ENCODE measurements around the gene BLOC1S1. TPM values are rescaled to one million over a fixed set of nuclear protein-coding genes. Genes with fewer than 3 reads are reported as not detected.

Gene BLOC1S1
- total RNA-seq, 1 donor from 2014 or later: 109 TPM

GRCh38 chr12:55698965-55699364, 16.9 kb upstream of the BLOC1S1 start:
- Histone ChIP-seq H3K4me1 (peaks cover 48% of the 10 kb centered on the region), H3K36me3 (peaks cover 57% of the 10 kb centered on the region)

GRCh38 chr12:55699471-55700055, 16.3 kb upstream of the BLOC1S1 start:
- no peaks in the 10 kb centered on the region for H3K27me3 ChIP-seq (ENCODE audit: low read depth)
- H3K36me3 ChIP-seq: peaks cover 51% of the 10 kb centered on the region
- H3K9me3 ChIP-seq (replicated peaks): no peaks in the 10 kb centered on the region
- peaks cover 53% of the 10 kb centered on the region for H3K4me1 ChIP-seq
- TF ChIP-seq, protein P1, sequence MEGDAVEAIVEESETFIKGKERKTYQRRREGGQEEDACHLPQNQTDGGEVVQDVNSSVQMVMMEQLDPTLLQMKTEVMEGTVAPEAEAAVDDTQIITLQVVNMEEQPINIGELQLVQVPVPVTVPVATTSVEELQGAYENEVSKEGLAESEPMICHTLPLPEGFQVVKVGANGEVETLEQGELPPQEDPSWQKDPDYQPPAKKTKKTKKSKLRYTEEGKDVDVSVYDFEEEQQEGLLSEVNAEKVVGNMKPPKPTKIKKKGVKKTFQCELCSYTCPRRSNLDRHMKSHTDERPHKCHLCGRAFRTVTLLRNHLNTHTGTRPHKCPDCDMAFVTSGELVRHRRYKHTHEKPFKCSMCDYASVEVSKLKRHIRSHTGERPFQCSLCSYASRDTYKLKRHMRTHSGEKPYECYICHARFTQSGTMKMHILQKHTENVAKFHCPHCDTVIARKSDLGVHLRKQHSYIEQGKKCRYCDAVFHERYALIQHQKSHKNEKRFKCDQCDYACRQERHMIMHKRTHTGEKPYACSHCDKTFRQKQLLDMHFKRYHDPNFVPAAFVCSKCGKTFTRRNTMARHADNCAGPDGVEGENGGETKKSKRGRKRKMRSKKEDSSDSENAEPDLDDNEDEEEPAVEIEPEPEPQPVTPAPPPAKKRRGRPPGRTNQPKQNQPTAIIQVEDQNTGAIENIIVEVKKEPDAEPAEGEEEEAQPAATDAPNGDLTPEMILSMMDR (IDR thresholded peaks at IDR 0.05; ENCODE audit: borderline replicate concordance): no peak
- H3K27ac ChIP-seq (replicated peaks): peak overlapping the region; percentile 60
- no peak for DNase-seq
- no peak overlapping the region for H3K4me3 ChIP-seq
- intact Hi-C loops (cut with micrococcal nuclease): no loop called here

More at GRCh38 chr12:55698965-55699364, 16.9 kb upstream of the BLOC1S1 start:
- H3K27me3 ChIP-seq (ENCODE audit: low read depth): no peaks in the 10 kb centered on the region
- no peak overlapping the region for H3K4me3 ChIP-seq
- H3K9me3 ChIP-seq (replicated peaks): no peaks in the 10 kb centered on the region
- TF ChIP-seq, protein P1 (IDR thresholded peaks at IDR 0.05; ENCODE audit: borderline replicate concordance): no peak
- intact Hi-C loops (cut with micrococcal nuclease): no loop called here
- no peak for DNase-seq
- H3K27ac ChIP-seq (replicated peaks): peak overlapping the region; percentile 60

GRCh38 chr12:55700255-55701018, 15.4 kb upstream of the BLOC1S1 start:
- Histone ChIP-seq H3K27me3 (ENCODE audit: low read depth) (no peaks in the 10 kb centered on the region), H3K4me3 (peak overlapping the region; percentile 36), H3K4me1 (peaks cover 62% of the 10 kb centered on the region), H3K27ac (replicated peaks) (peak overlapping the region; percentile 60), H3K9me3 (replicated peaks) (no peaks in the 10 kb centered on the region), H3K36me3 (peaks cover 42% of the 10 kb centered on the region)
- intact Hi-C loops (cut with micrococcal nuclease): no loop called here
- TF ChIP-seq, protein P1 (IDR thresholded peaks at IDR 0.05; ENCODE audit: borderline replicate concordance): no peak
- DNase-seq: no peak

DNA sequence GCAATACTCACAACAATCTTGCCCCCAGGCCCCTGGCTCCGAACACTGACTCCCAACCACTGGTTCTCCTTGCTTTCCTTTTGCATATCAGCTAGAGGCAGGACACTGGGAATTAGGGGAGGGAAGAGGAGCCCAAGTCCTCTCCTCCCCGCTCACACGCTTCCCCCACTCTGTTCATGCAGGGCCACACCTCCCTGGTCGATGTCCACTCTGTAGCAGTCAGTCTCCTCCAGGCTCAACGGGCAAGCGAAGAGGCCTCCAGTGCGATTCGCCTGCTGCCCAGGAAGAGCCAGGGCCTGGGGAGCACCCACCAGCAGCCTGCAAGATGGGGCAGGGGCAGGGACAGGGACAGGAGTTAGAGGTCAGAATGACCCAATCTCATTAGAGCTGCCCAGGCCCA, 13.0 kb upstream of the BLOC1S1 start:
- H3K4me1 ChIP-seq: peaks cover 86% of the 10 kb centered on the region
- TF ChIP-seq, protein P1 (IDR thresholded peaks at IDR 0.05; ENCODE audit: borderline replicate concordance): no peak

GRCh38 chr12:55703288-55703687, 12.6 kb upstream of the BLOC1S1 start:
- Histone ChIP-seq H3K27ac (replicated peaks) (peak overlapping the region; percentile 95), H3K27me3 (ENCODE audit: low read depth) (peaks cover 14% of the 10 kb centered on the region), H3K9me3 (replicated peaks) (no peaks in the 10 kb centered on the region), H3K4me3 (peak overlapping the region; percentile 80), H3K4me1 (peaks cover 91% of the 10 kb centered on the region), H3K36me3 (peaks cover 15% of the 10 kb centered on the region)
- TF ChIP-seq, protein P1 (IDR thresholded peaks at IDR 0.05; ENCODE audit: borderline replicate concordance): no peak
- DNase-seq: peak; percentile 57
- intact Hi-C loops (cut with micrococcal nuclease): no loop called here

More for the DNA sequence above, 13.0 kb upstream of the BLOC1S1 start:
- Histone ChIP-seq H3K9me3 (replicated peaks) (no peaks in the 10 kb centered on the region), H3K36me3 (peaks cover 19% of the 10 kb centered on the region), H3K27me3 (ENCODE audit: low read depth) (peaks cover 14% of the 10 kb centered on the region), H3K27ac (replicated peaks) (peak overlapping the region; percentile 95), H3K4me3 (peak overlapping the region; percentile 80)
- no peak for DNase-seq
- intact Hi-C loops (cut with micrococcal nuclease): no loop called here

Measured in left ventricle myocardium inferior (tissue), 1 donor.